NOMO-1 (cell line): ENCODE measurements around the gene TUBB2B.

Experiments used
- DNase-seq, 2 experiments: peaks; one replicate each; lab custom pipeline; 2025; ENCODE audit not compliant: unreplicated experiment in 2 of 2; lab: John Stamatoyannopoulos, UW

The TUBB2B gene

GRCh38 chr6:3235486-3235885, 8.0 kb upstream of the TUBB2B start:
- no peak for DNase-seq

- peak in 1 of 2 experiments; percentile 3 for DNase-seq
Observed at GRCh38 chr6:3233904-3234303, 6.5 kb upstream of the TUBB2B start.

GRCh38 chr6:3233321-3233720, 5.9 kb upstream of the TUBB2B start:
- DNase-seq: no peak

- no peak for DNase-seq
Observed at GRCh38 chr6:3232017-3232945, 4.8 kb upstream of the TUBB2B start.

- DNase-seq: peak in 1 of 2 experiments; percentile 29
Observed at GRCh38 chr6:3231247-3232016, 4.0 kb upstream of the TUBB2B start.

- DNase-seq: no peak
Observed at GRCh38 chr6:3230900-3231246, 3.4 kb upstream of the TUBB2B start.

DNA sequence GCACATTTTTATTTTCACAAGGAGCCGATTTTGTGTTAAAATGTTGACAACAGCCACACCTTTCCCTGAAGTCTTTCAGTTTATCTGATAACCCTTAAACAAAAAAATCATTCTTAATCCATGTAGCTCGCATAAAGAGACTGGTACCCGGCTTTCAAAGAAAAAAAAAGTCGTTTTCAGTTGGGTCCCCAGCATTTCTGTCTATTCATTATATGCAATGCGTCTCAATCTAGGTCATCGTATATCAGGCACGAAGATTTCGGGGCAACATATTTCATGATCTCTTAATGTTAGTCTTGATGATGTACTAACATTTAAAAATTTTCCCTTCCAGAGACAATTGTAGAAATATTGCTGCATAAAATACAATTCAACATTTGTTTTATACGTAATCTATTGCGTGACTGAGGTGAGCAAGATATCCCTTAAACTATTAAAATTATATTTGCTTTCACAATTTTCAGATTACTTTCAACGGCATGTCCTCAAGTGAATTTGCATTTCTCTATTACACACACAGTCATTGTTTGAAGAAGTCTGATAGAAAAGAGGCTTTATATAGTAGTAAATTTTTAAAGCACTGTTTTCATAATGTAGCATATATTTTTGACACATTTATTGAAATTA, 2.9 kb upstream of the TUBB2B start:
- DNase-seq: no peak

GRCh38 chr6:3229566-3230178, 2.2 kb upstream of the TUBB2B start:
- DNase-seq: peak in 1 of 2 experiments; percentile 17

GRCh38 chr6:3228771-3229565, 1.5 kb upstream of the TUBB2B start:
- no peak for DNase-seq

GRCh38 chr6:3228046-3228671, 706 bp upstream of the TUBB2B start:
- DNase-seq: no peak

DNA sequence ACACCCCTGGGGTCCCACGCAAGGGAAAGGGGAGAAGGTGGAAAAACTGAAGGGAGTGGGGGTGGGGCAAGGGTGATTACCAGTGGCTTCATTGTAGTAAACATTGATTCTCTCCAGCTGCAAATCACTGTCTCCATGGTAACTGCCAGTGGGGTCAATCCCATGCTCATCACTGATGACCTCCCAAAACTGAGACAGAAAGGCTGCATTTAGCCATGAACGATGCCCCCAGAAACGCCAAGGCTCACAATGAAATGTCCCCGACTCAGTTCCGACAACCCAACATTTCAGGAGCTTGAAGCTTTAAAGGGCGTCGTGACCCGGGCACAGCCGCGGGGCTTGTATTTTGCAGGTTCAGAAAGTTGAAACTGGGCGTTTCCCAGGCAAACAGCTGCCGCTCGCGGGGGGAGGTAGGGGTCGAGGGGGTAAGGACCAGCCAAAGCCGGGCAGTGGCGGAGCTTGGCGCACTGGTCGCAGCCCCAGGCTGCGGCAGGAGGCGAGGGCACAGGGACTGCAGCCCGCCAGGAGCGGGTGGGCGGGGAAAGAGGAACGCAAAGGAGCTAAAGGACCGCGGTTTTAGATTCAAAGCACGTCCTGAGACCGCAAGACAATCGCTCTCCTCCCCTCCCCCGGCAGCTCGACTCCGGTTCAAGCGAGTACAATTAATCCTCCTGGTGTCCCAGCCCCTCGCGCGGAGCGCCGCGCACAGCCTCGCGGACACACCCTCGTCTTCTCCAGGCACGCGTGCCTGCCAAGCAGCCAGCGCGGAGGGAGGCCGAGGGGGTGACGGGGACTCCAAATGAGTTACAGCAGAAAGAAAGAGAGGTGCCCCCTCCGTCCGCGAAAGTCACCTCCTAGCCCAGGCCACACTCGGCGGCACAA, 731 bp downstream of the TUBB2B start:
- peak in 1 of 2 experiments; percentile 39 for DNase-seq

GRCh38 chr6:3226042-3226441, 1.4 kb downstream of the TUBB2B start:
- no peak for DNase-seq

DNA sequence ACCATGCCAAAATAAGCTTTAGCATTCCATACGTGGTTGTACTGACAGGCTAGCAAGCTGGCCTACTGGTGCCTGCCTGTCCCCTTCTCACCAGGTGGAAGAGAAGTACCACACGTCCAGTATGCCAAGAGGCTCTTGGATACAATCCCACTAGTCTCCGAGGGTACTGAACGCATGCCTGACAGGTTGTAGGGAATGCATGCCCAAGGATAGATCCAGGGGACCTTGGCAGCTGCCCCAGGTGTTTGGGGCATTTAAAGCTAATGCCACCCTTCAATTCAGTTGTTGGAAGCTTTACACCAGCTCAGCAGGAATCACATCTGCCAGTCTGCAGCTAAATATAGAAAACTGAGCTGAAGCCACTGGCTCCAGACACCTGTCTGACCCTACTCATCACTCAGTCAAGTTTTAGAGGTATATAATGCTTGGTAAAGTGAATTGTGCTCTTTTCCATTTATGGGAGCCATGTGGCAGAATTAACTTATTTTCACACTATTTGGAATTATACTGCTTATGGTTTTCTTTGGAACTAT, 4.9 kb downstream of the TUBB2B start:
- no peak for DNase-seq

DNA sequence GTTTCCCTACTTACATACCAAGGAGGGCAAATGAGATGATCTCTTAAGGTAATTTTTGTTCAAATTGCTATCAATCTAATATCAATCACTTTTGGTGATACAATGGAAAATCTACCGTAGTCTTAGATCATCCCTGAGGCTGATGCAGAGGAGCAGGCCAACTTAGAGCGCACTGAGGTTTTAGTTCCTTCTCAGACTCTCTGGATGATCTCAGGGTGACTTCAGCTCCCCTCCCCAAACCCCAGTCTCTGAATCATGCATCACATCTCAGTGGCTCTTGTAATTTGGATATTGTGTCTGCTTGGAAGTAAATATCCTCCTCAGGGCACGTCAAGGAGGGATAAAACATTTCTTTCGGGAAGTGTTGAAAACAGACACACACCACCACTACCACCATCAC, 5.9 kb downstream of the TUBB2B start:
- no peak for DNase-seq

- DNase-seq: no peak
Observed at GRCh38 chr6:3220366-3220765, 7.1 kb downstream of the TUBB2B start.

DNA sequence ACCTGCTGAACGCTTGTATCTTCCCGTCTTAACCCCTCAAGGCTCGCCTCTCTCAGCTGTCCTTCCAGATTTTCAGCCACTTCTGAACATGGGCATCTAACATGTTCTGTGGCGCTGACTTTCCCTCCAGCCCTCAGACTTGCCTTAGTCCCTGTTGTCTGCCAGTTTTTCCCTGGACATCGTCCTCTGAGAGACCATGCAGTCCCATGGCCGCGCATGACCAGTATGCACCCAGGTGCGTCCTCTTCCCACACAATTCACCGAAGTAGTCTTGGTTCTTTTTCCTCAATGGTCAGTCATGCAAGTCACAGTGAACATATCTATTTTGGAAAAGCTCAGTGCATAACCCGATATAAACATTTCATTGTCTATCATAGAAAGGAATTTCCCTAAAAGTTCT, 9.2 kb downstream of the TUBB2B start:
- DNase-seq: no peak

- no peak for DNase-seq
Observed at GRCh38 chr6:3217286-3217685, 10.2 kb downstream of the TUBB2B start.

DNA sequence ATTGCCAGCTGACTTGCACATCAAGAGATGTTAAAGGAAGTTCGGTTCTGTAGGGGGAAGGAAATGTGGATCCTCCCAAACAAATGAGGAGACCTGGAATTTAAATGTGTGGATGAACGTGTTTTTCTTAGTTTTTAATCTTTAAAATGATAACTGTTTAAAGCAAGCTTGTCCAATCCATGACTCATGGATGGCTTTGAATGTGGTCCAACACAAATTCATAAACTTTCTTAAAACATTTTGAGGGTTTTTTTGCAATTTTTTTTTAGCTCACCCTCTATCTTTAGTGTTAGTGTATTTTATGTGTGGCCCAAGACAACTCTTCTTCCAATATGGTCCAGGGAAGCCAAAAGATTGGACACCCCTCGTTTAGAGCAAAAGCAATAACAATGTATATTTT, 12.6 kb downstream of the TUBB2B start:
- no peak for DNase-seq

- no peak for DNase-seq
Observed at GRCh38 chr6:3213334-3213695, 14.1 kb downstream of the TUBB2B start.
